HG02623 (cell line): Measurements from ENCODE around the gene BLID.

ENCODE experiments used
- ATAC-seq: cut with Tn5 transposase; IDR thresholded peaks from one replicate; pipeline ENCODE4 v1.9.1; 2021; ENCODE audit warnings: moderate library complexity; ENCODE audit not compliant: unreplicated experiment

Gene BLID

GRCh38 chr11:122107045-122107444 lies 9.0 kb downstream of the BLID start:
- no peak for ATAC-seq

- no peak for ATAC-seq
Measured at GRCh38 chr11:122105044-122105758, 10.8 kb downstream of the BLID start.

- ATAC-seq: no peak
Measured at GRCh38 chr11:122104341-122104740, 11.7 kb downstream of the BLID start.

GRCh38 chr11:122103726-122104125 lies 12.3 kb downstream of the BLID start:
- no peak for ATAC-seq

GRCh38 chr11:122103321-122103720 lies 12.7 kb downstream of the BLID start:
- no peak for ATAC-seq

GRCh38 chr11:122102426-122102825 lies 13.6 kb downstream of the BLID start:
- ATAC-seq: no peak

- ATAC-seq: no peak
Measured at GRCh38 chr11:122101625-122102291, 14.3 kb downstream of the BLID start.

GRCh38 chr11:122100756-122101080 lies 15.3 kb downstream of the BLID start:
- no peak for ATAC-seq

GRCh38 chr11:122100037-122100755 lies 15.8 kb downstream of the BLID start:
- no peak for ATAC-seq

- no peak for ATAC-seq
Measured at GRCh38 chr11:122099374-122100036, 16.5 kb downstream of the BLID start.

- ATAC-seq: no peak
Measured at GRCh38 chr11:122098261-122098980, 17.6 kb downstream of the BLID start.

GRCh38 chr11:122097419-122098001 lies 18.5 kb downstream of the BLID start:
- ATAC-seq: no peak

- no peak for ATAC-seq
Measured at GRCh38 chr11:122096272-122097112, 19.5 kb downstream of the BLID start.

GRCh38 chr11:122095681-122096262 lies 20.2 kb downstream of the BLID start:
- ATAC-seq: no peak

GRCh38 chr11:122094836-122095235 lies 21.2 kb downstream of the BLID start:
- no peak for ATAC-seq

- no peak for ATAC-seq
Measured at GRCh38 chr11:122093731-122094275, 22.2 kb downstream of the BLID start.

- ATAC-seq: no peak
Measured at GRCh38 chr11:122091835-122092234, 24.2 kb downstream of the BLID start.

GRCh38 chr11:122089111-122089510 lies 26.9 kb downstream of the BLID start:
- ATAC-seq: no peak

- no peak for ATAC-seq
Measured at GRCh38 chr11:122085712-122086111, 30.3 kb downstream of the BLID start.
